Common myeloid progenitor, CD34-positive (primary cell): ENCODE data around the gene COL28A1. TPM values are rescaled to one million over a fixed set of nuclear protein-coding genes. Genes with fewer than 3 reads are reported as not detected.

Experiments used
- CTCF ChIA-PET: fragments of 350-600 bp; sonication (Branson Sonifier 250); formaldehyde crosslinking; loops from one replicate; lab custom pipeline; 2021; ENCODE audit warnings: antibody characterized with exemption; lab: Charles Lee
- POLR2A ChIA-PET: fragments of 350-600 bp; sonication (Branson Sonifier 250); formaldehyde crosslinking; loops from one replicate; lab custom pipeline; 2021; ENCODE audit warnings: antibody characterized with exemption; lab: Charles Lee
- DNase-seq, 3 donors: peaks; one replicate each; pipeline versions ENCODE4 v3.0.0 to v3.0.0-alpha.2; 2013
- H3K27ac ChIP-seq, 2 experiments: 1 replicate in 1 of 2; 2 replicates in 1 of 2; pipeline ENCODE4 v1.7.0; 2013; ENCODE audit warnings: inconsistent platforms in 2 of 2, low read length in 2 of 2, mild to moderate bottlenecking in 2 of 2, low read depth in 1 of 2, moderate library complexity in 1 of 2; ENCODE audit not compliant: severe bottlenecking in 2 of 2, insufficient read depth in 1 of 2, poor library complexity in 1 of 2
- H3K27me3 ChIP-seq, 5 experiments: replicated peaks in 2 of 5; 1 replicate in 3 of 5; 2 replicates in 2 of 5; pipeline versions ENCODE4 v1.6.1 to v1.7.0; 2013; ENCODE audit warnings: low read length in 4 of 5, mild to moderate bottlenecking in 2 of 5, moderate library complexity in 2 of 5, inconsistent platforms in 1 of 5; ENCODE audit not compliant: insufficient read depth in 5 of 5, control insufficient read depth in 4 of 5
- H3K36me3 ChIP-seq, 4 experiments: 1 replicate in 2 of 4; 2 replicates in 2 of 4; pipeline versions ENCODE4 v1.6.1 to v1.7.0; 2013; ENCODE audit warnings: low read length in 3 of 4, control low read depth in 1 of 4, mild to moderate bottlenecking in 1 of 4; ENCODE audit not compliant: control insufficient read depth in 4 of 4, insufficient read depth in 4 of 4
- H3K4me1 ChIP-seq, 4 experiments: 1 replicate in 3 of 4; 2 replicates in 1 of 4; pipeline versions ENCODE4 v1.6.1 to v1.7.1; 2013; ENCODE audit warnings: low read length in 3 of 4, mild to moderate bottlenecking in 3 of 4, control low read depth in 1 of 4, inconsistent platforms in 1 of 4, moderate library complexity in 1 of 4; ENCODE audit not compliant: control insufficient read depth in 4 of 4, insufficient read depth in 4 of 4; ENCODE audit errors: control extremely low read depth in 1 of 4
- H3K4me3 ChIP-seq, 7 experiments: 1 replicate in 4 of 7; 2 replicates in 3 of 7; pipeline versions ENCODE4 v1.5.1 to v1.7.0; 2013; ENCODE audit warnings: mild to moderate bottlenecking in 7 of 7, low read length in 6 of 7, moderate library complexity in 6 of 7, inconsistent platforms in 2 of 7, low read depth in 2 of 7, control low read depth in 1 of 7; ENCODE audit not compliant: insufficient read depth in 4 of 7, control insufficient read depth in 1 of 7; ENCODE audit errors: extremely low read depth in 1 of 7
- H3K9me3 ChIP-seq, 5 experiments: 1 replicate in 4 of 5; 2 replicates in 1 of 5; pipeline versions ENCODE4 v1.6.1 to v1.7.1; 2013; ENCODE audit warnings: low read length in 4 of 5, mild to moderate bottlenecking in 2 of 5, inconsistent platforms in 1 of 5, low read depth in 1 of 5, moderate library complexity in 1 of 5; ENCODE audit not compliant: control insufficient read depth in 4 of 5, insufficient read depth in 2 of 5; ENCODE audit errors: control extremely low read depth in 1 of 5
- WGBS: methylation state at CpG from one replicate; pipeline ENCODE4 v1.1.5; 2013; ENCODE audit not compliant: insufficient coverage; 5-methylcytosine and 5-hydroxymethylcytosine counted together
- polyA plus RNA-seq: library from polyadenylated mRNA; unstranded; fragments of 120-200 nt; gene quantifications from one replicate; pipeline ENCODE4 v1.2.1, GENCODE V29; 2013

The COL28A1 gene
- 0.21 TPM for polyA plus RNA-seq

GRCh38 chr7:7535691-7536090 lies at the start of gene COL28A1:
COL28A1 (minus strand) TSS chr7:7535873; CDS start chr7:7532875, 2,998 bp downstream.
- no peak within 1 kb of the TSS for H3K4me3 ChIP-seq
- WGBS, result 86% methylated on average over 1 of the region's 1 CpG
- H3K4me1 ChIP-seq, result no peaks in the 10 kb centered on the region
- DNase-seq, result no peak
- no peaks in the 10 kb centered on the region for H3K27me3 ChIP-seq
- ChIA-PET CTCF (interaction anchor here (1.0 kb wide), 1 partner anchor 354 kb away, joined by 3 read pairs; no protein-coding TSS in a partner anchor), POLR2A (no interaction called here)
- H3K36me3 ChIP-seq, result no peaks in the 10 kb centered on the region
- H3K27ac ChIP-seq, result no peak within 1 kb of the TSS
- no peaks in the 10 kb centered on the region for H3K9me3 ChIP-seq

- Histone ChIP-seq H3K9me3 (no peaks in the 10 kb centered on the region), H3K4me1 (no peaks in the 10 kb centered on the region), H3K27ac (no peak overlapping the region), H3K36me3 (peaks cover 0 to 18% (median 3%) of the 10 kb centered on the region in 4 experiments), H3K27me3 (no peaks in the 10 kb centered on the region), H3K4me3 (no peak overlapping the region)
- 100% methylated on average over 1 of the region's 1 CpG for WGBS
- ChIA-PET POLR2A (no interaction called here), CTCF (interaction anchor here (1.5 kb wide), 1 partner anchor 8 kb away, joined by 3 read pairs; no protein-coding TSS in a partner anchor)
- no peak for DNase-seq
These were observed 49.0 kb upstream of the COL28A1 start for GRCh38 chr7:7584653-7585052.

GRCh38 chr7:7583731-7584130 lies 48.1 kb upstream of the COL28A1 start:
- Histone ChIP-seq H3K27ac (no peak overlapping the region), H3K9me3 (no peaks in the 10 kb centered on the region), H3K4me3 (no peak overlapping the region), H3K27me3 (no peaks in the 10 kb centered on the region), H3K36me3 (peaks cover 0 to 14% (median 3%) of the 10 kb centered on the region in 4 experiments), H3K4me1 (no peaks in the 10 kb centered on the region)
- no peak for DNase-seq
- ChIA-PET CTCF (interaction anchor here (1.5 kb wide), 1 partner anchor 9 kb away, joined by 3 read pairs; no protein-coding TSS in a partner anchor), POLR2A (no interaction called here)
- no CpG with 5 or more reads among the region's 2 CpGs for WGBS

- 88% methylated on average over 1 of the region's 1 CpG for WGBS
These were observed 46.9 kb upstream of the COL28A1 start for GRCh38 chr7:7582596-7582995.

GRCh38 chr7:7581531-7582179 lies 46.0 kb upstream of the COL28A1 start:
- CTCF ChIA-PET, result interaction anchor here (1.2 kb wide), 2 partner anchors 12 to 13 kb away, joined by 3 read pairs; no protein-coding TSS in a partner anchor

More at GRCh38 chr7:7582596-7582995, 46.9 kb upstream of the COL28A1 start:
- Histone ChIP-seq H3K4me3 (no peak overlapping the region), H3K9me3 (no peaks in the 10 kb centered on the region), H3K27me3 (no peaks in the 10 kb centered on the region), H3K4me1 (peaks cover 2 to 10% (median 4%) of the 10 kb centered on the region in 4 experiments), H3K36me3 (peaks cover 0 to 14% (median 1%) of the 10 kb centered on the region in 4 experiments), H3K27ac (no peak overlapping the region)
- peak in 1 of 3 donors; percentile 33 for DNase-seq
- ChIA-PET POLR2A (no interaction called here), CTCF (no interaction called here)

GRCh38 chr7:7579638-7580037 lies 44.0 kb upstream of the COL28A1 start:
- H3K4me3 ChIP-seq, result no peak overlapping the region
- H3K27me3 ChIP-seq, result no peaks in the 10 kb centered on the region
- ChIA-PET CTCF (interaction anchor here (1.4 kb wide), 1 partner anchor 716 kb away, joined by 5 read pairs; no protein-coding TSS in a partner anchor), POLR2A (no interaction called here)
- H3K36me3 ChIP-seq, result peaks cover 0 to 11% (median 1%) of the 10 kb centered on the region in 4 experiments
- DNase-seq, result no peak
- H3K27ac ChIP-seq, result no peak overlapping the region
- no peaks in the 10 kb centered on the region for H3K9me3 ChIP-seq
- 100% methylated on average over 3 of the region's 3 CpGs for WGBS
- H3K4me1 ChIP-seq, result peaks cover 5 to 13% (median 7%) of the 10 kb centered on the region in 4 experiments

More at GRCh38 chr7:7581531-7582179, 46.0 kb upstream of the COL28A1 start:
- WGBS, result 96% methylated on average over 10 of the region's 10 CpGs
- no peaks in the 10 kb centered on the region for H3K27me3 ChIP-seq
- no peak overlapping the region for H3K27ac ChIP-seq
- DNase-seq, result no peak
- H3K4me3 ChIP-seq, result no peak overlapping the region
- peaks cover 0 to 14% (median 1%) of the 10 kb centered on the region in 4 experiments for H3K36me3 ChIP-seq
- H3K4me1 ChIP-seq, result peaks cover 5 to 13% (median 7%) of the 10 kb centered on the region in 4 experiments
- H3K9me3 ChIP-seq, result no peaks in the 10 kb centered on the region
- POLR2A ChIA-PET, result no interaction called here

GRCh38 chr7:7577888-7578287 lies 42.2 kb upstream of the COL28A1 start:
- H3K9me3 ChIP-seq, result peaks cover 0 to under 1% (median 0%) of the 10 kb centered on the region in 5 experiments
- POLR2A ChIA-PET, result interaction anchor here (0.6 kb wide), 1 partner anchor 683 kb away, joined by 3 read pairs; no protein-coding TSS in a partner anchor
- CTCF ChIA-PET, result interaction anchor here (0.6 to 1.3 kb wide), 3 partner anchors 17 to 155 kb away, joined by 3 read pairs; no protein-coding TSS in a partner anchor
- H3K36me3 ChIP-seq, result peaks cover 1 to 17% (median 7%) of the 10 kb centered on the region in 4 experiments
- WGBS, result 13% methylated on average over 1 of the region's 1 CpG
- H3K4me3 ChIP-seq, result no peak overlapping the region
- H3K27ac ChIP-seq, result no peak overlapping the region
- H3K27me3 ChIP-seq, result no peaks in the 10 kb centered on the region
- H3K4me1 ChIP-seq, result peaks cover 5 to 13% (median 7%) of the 10 kb centered on the region in 4 experiments
- DNase-seq, result peak in 2 of 3 donors; percentile 59 to 68
